Ovary (tissue), 9 donors: Measurements from ENCODE around the gene SERTM1. TPM values are rescaled to one million over a fixed set of nuclear protein-coding genes. Genes with fewer than 3 reads are reported as not detected.

Source experiments
- DNase-seq, 5 donors: peaks; one replicate each; pipeline ENCODE4 v3.0.0-alpha.2; 2019 to 2020
- H3K27ac ChIP-seq, 2 donors: fragments of 200-600 bp; one replicate each; pipeline versions ENCODE4 v1.5.1 to v1.8.0; 2019 to 2022
- H3K27me3 ChIP-seq: fragments of 200-600 bp; one replicate; pipeline ENCODE4 v1.8.0; 2022
- H3K36me3 ChIP-seq: fragments of 200-600 bp; sonication (generic); one replicate; pipeline ENCODE4 v1.5.1; 2019
- H3K4me1 ChIP-seq: one replicate; pipeline ENCODE4 v1.8.1; 2013; ENCODE audit warnings: mild to moderate bottlenecking, moderate library complexity; ENCODE audit not compliant: insufficient read depth
- H3K4me3 ChIP-seq: fragments of 200-600 bp; sonication (generic); one replicate; pipeline ENCODE4 v1.5.1; 2017
- H3K9me3 ChIP-seq, 2 donors: fragments of 200-600 bp in 1 of 2; sonication (generic) in 1 of 2; one replicate each; pipeline versions ENCODE4 v1.5.1 to v1.8.1; 2013 to 2019; ENCODE audit warnings: mild to moderate bottlenecking in 1 of 2, moderate library complexity in 1 of 2
- CTCF ChIP-seq, 3 donors: fragments of 450-650 bp in 2 of 3; fragments of 200-600 bp in 1 of 3; IDR thresholded peaks; one replicate each; pipeline versions ENCODE4 v1.5.1 to v1.8.0; 2016 to 2022; ENCODE audit warnings: antibody characterized with exemption in 3 of 3, mild to moderate bottlenecking in 1 of 3
- EP300 ChIP-seq: sonication (generic); formaldehyde crosslinking; IDR thresholded peaks from one replicate; pipeline ENCODE4 v1.6.1; 2017; ENCODE audit warnings: antibody characterized with exemption
- POLR2A ChIP-seq: fragments of 450-650 bp; IDR thresholded peaks from one replicate; pipeline ENCODE4 v1.6.1; 2017; ENCODE audit warnings: antibody characterized with exemption, mild to moderate bottlenecking, moderate library complexity
- WGBS, 3 donors: extraction: QIAGEN DNeasy Blood & Tissue Kit in 1 of 3; methylation state at CpG; one replicate each; pipeline versions ENCODE4 v1.1.5 to v1.1.7; 2013 to 2017; 5-methylcytosine and 5-hydroxymethylcytosine counted together
- intact Hi-C, 4 donors: fragments of 100-400 bp; cut with DNase I; formaldehyde crosslinking; loops; one replicate each; pipeline versions ENCODE4 v1.11.0 to v1.15.1; 2022 to 2023
- polyA plus RNA-seq, 2 donors: library from polyadenylated mRNA; stranded (reverse); fragments of 200-250 nt in 1 of 2; fragments of 350-450 nt in 1 of 2; fragmentation: Illumina TruSeq in 1 of 2; extraction: RNeasy Lipid Tissue Mini Kit (QIAGEN cat#74804) in 1 of 2; gene quantifications; one replicate each; pipeline ENCODE4 v1.2.3, GENCODE V29; 2013 to 2014
- total RNA-seq, 7 donors: library from RNA; depleted of rRNA in 2 of 7; stranded (reverse); fragments of >200 nt in 2 of 7; fragmentation: NEBNext Ultra II Directional in 3 of 7; extraction: Animal tissue kit (Norgen Biotek cat#: 25700) in 3 of 7; gene quantifications; one replicate each; pipeline versions ENCODE4 v1.1.0 to v1.2.4, GENCODE V29; 2016 to 2023
- donor health status: DM: no; HTN: no; CAD: no; lungs with moderate emphysema.
- donor health status: DM: no; HTN: no; CAD: no.
- donor health status: Bipolar disorder and iron deficiency.
- donor health status: DM: yes; HTN: yes; CAD: no.
- donor health status: DM: no; HTN: no; CAD: no.
- donor health status: DM: yes; HTN: yes; CAD: no.

SERTM1 gene
- total and polyA plus RNA-seq, 9 donors, result 0.68 to 65.1 (median 3.3) TPM

GRCh38 chr13:36710396-36710795 is 36.6 kb downstream of the SERTM1 start:
- no peaks in the 10 kb centered on the region for H3K27me3 ChIP-seq
- DNase-seq, result no peak
- no peak overlapping the region for H3K27ac ChIP-seq
- H3K4me3 ChIP-seq, result no peak overlapping the region
- no peaks in the 10 kb centered on the region for H3K36me3 ChIP-seq
- WGBS, 3 donors, result 87 to 89% (median 87%) methylated on average over 4 of the region's 4 CpGs
- H3K4me1 ChIP-seq, result no peaks in the 10 kb centered on the region
- TF ChIP-seq EP300, result no peak
- no peak for TF ChIP-seq POLR2A
- no peak for TF ChIP-seq CTCF (IDR thresholded peaks at IDR 0.05)
- no peaks in the 10 kb centered on the region for H3K9me3 ChIP-seq
- intact Hi-C loops, result no loop called here

- H3K9me3 ChIP-seq, result no peaks in the 10 kb centered on the region
- no peak for DNase-seq
- H3K36me3 ChIP-seq, result no peaks in the 10 kb centered on the region
- intact Hi-C loops, result no loop called here
- no peak overlapping the region for H3K4me3 ChIP-seq
- no peaks in the 10 kb centered on the region for H3K27me3 ChIP-seq
- WGBS, 3 donors, result 37 to 51% (median 45%) methylated on average over 3 of the region's 3 CpGs
- TF ChIP-seq EP300 (no peak), CTCF (IDR thresholded peaks at IDR 0.05) (no peak), POLR2A (no peak)
- H3K27ac ChIP-seq, result no peak overlapping the region
- H3K4me1 ChIP-seq, result no peaks in the 10 kb centered on the region
These were observed 38.5 kb downstream of the SERTM1 start for GRCh38 chr13:36712290-36712689.

GRCh38 chr13:36712770-36713169 is 39.0 kb downstream of the SERTM1 start:
- H3K4me3 ChIP-seq, result no peak overlapping the region
- WGBS, 3 donors, result 5 to 14% (median 11%) methylated on average over 5 of the region's 5 CpGs
- no peaks in the 10 kb centered on the region for H3K9me3 ChIP-seq
- H3K36me3 ChIP-seq, result no peaks in the 10 kb centered on the region
- peak in 2 of 5 donors; percentile 22 to 28 for DNase-seq
- intact Hi-C loops, result no loop called here
- no peaks in the 10 kb centered on the region for H3K4me1 ChIP-seq
- no peak for TF ChIP-seq EP300
- TF ChIP-seq CTCF (IDR thresholded peaks at IDR 0.05), result no peak
- no peak for TF ChIP-seq POLR2A
- H3K27ac ChIP-seq, result no peak overlapping the region
- H3K27me3 ChIP-seq, result no peaks in the 10 kb centered on the region

GRCh38 chr13:36713887-36714286 is 40.1 kb downstream of the SERTM1 start:
- intact Hi-C loops, result no loop called here
- no peaks in the 10 kb centered on the region for H3K36me3 ChIP-seq
- WGBS, 3 donors, result 1 to 10% (median 7%) methylated on average over 2 of the region's 2 CpGs
- H3K4me1 ChIP-seq, result no peaks in the 10 kb centered on the region
- no peak overlapping the region for H3K4me3 ChIP-seq
- no peaks in the 10 kb centered on the region for H3K9me3 ChIP-seq
- no peak for TF ChIP-seq CTCF (IDR thresholded peaks at IDR 0.05)
- no peak for TF ChIP-seq POLR2A
- no peak for TF ChIP-seq EP300
- no peak overlapping the region for H3K27ac ChIP-seq
- H3K27me3 ChIP-seq, result no peaks in the 10 kb centered on the region
- DNase-seq, result no peak

GRCh38 chr13:36715841-36716240 is 42.0 kb downstream of the SERTM1 start:
- intact Hi-C loops, result no loop called here
- no peak overlapping the region for H3K27ac ChIP-seq
- H3K4me3 ChIP-seq, result no peak overlapping the region
- WGBS, 3 donors, result 19 to 38% (median 32%) methylated on average over 1 of the region's 1 CpG
- H3K4me1 ChIP-seq, result no peaks in the 10 kb centered on the region
- H3K27me3 ChIP-seq, result no peaks in the 10 kb centered on the region
- no peaks in the 10 kb centered on the region for H3K9me3 ChIP-seq
- TF ChIP-seq POLR2A (no peak), CTCF (IDR thresholded peaks at IDR 0.05) (no peak), EP300 (no peak)
- no peaks in the 10 kb centered on the region for H3K36me3 ChIP-seq
- no peak for DNase-seq
